Activated CD4-positive, alpha-beta T cell treated with anti-CD3 and anti-CD28 coated beads for 36 hours (primary cell): ENCODE measurements around the gene ADO. TPM values are rescaled to one million over a fixed set of nuclear protein-coding genes. Genes with fewer than 3 reads are reported as not detected.

Experiments used
- ATAC-seq: fragments of 200-7000 bp; cut with Tn5 transposase; one replicate; pipeline ENCODE4 v1.10.0; 2021; ENCODE audit warnings: mild to moderate bottlenecking, moderate library complexity
- CTCF ChIA-PET: fragments of 350-600 bp; sonication (Branson Sonifier 250); formaldehyde crosslinking; loops from one replicate; lab custom pipeline; 2021; ENCODE audit warnings: antibody characterized with exemption; lab: Charles Lee
- POLR2A ChIA-PET: fragments of 350-600 bp; sonication (Branson Sonifier 250); formaldehyde crosslinking; loops from one replicate; lab custom pipeline; 2021; ENCODE audit warnings: antibody characterized with exemption, inconsistent platforms; lab: Charles Lee
- DNase-seq: peaks from one replicate; pipeline ENCODE4 v3.0.0-alpha.2; 2020
- H3K27ac Mint-ChIP-seq: one replicate; pipeline ENCODE4 v1.8.0; 2021; ENCODE audit warnings: mixed read lengths
- H3K27me3 Mint-ChIP-seq: one replicate; pipeline ENCODE4 v1.8.0; 2021; ENCODE audit warnings: mixed read lengths
- H3K36me3 Mint-ChIP-seq: one replicate; pipeline ENCODE4 v1.8.0; 2021; ENCODE audit warnings: low read depth, mixed read lengths
- H3K4me1 Mint-ChIP-seq: one replicate; pipeline ENCODE4 v1.8.0; 2021; ENCODE audit warnings: mixed read lengths
- H3K4me3 Mint-ChIP-seq: one replicate; pipeline ENCODE4 v1.8.0; 2021; ENCODE audit warnings: mild to moderate bottlenecking, moderate library complexity, mixed read lengths
- H3K9me3 Mint-ChIP-seq: one replicate; pipeline ENCODE4 v1.8.0; 2021; ENCODE audit warnings: low read depth, mixed read lengths
- intact Hi-C, 2 experiments: fragments of 100-400 bp; cut with DNase I in 1 of 2; cut with micrococcal nuclease in 1 of 2; formaldehyde crosslinking; loops; one replicate each; pipeline versions ENCODE4 v1.14.2 to v1.15.1; 2022 to 2024; cut with DNase I, micrococcal nuclease
- total RNA-seq, 2 experiments: library from RNA; stranded (reverse); gene quantifications; one replicate each; pipeline ENCODE4 v1.2.3, GENCODE V29; 2021

ADO gene
- 10 to 100 TPM; 21.5 to 23.2 TPM for total RNA-seq

GRCh38 chr10:62804356-62805230, at the start of gene ADO:
TSS of gene ADO (plus strand) at chr10:62804720. CDS start at chr10:62805060, 340 bp downstream.
- DNase-seq (peak; percentile 88), ATAC-seq (peak; percentile 90)
- intact Hi-C loops = loop anchor here (1.0 to 2.0 kb wide), 7 partner anchors 12 to 329 kb away; partner anchors contain the start of genes EGR2 (in 2 of the 2) and NRBF2 (in 2 of the 2)
- peak within 1 kb of the TSS; percentile 99 for H3K27ac Mint-ChIP-seq
- H3K9me3 Mint-ChIP-seq = no peaks in the 10 kb centered on the region
- peaks cover 33% of the 10 kb centered on the region for H3K4me1 Mint-ChIP-seq
- CTCF ChIA-PET = interaction anchor here (0.8 to 2.0 kb wide), 5 partner anchors 15 to 353 kb away, joined by 3 to 7 read pairs (median 3); no protein-coding TSS in a partner anchor
- peaks cover 33% of the 10 kb centered on the region for H3K36me3 Mint-ChIP-seq
- peak within 1 kb of the TSS; percentile 83 for H3K4me3 Mint-ChIP-seq
- H3K27me3 Mint-ChIP-seq = no peaks in the 10 kb centered on the region
- POLR2A ChIA-PET = interaction anchor here (1.3 to 1.7 kb wide), 2 partner anchors 12 to 167 kb away, joined by 3 to 12 read pairs; partner anchors contain the start of gene EGR2

- POLR2A ChIA-PET = no interaction called here
- ATAC-seq = no peak
- CTCF ChIA-PET = interaction anchor here (0.8 kb wide), 1 partner anchor 47 kb away, joined by 3 read pairs; no protein-coding TSS in a partner anchor
These were observed 49.6 kb upstream of the ADO start for GRCh38 chr10:62754963-62755362.

GRCh38 chr10:62755662-62756653, 48.6 kb upstream of the ADO start:
- H3K9me3 Mint-ChIP-seq = no peaks in the 10 kb centered on the region
- intact Hi-C loops = no loop called here
- POLR2A ChIA-PET = no interaction called here
- H3K4me1 Mint-ChIP-seq = peaks cover 21% of the 10 kb centered on the region
- H3K27ac Mint-ChIP-seq = no peak overlapping the region
- H3K27me3 Mint-ChIP-seq = no peaks in the 10 kb centered on the region
- CTCF ChIA-PET = interaction anchor here (0.6 to 0.8 kb wide), 2 partner anchors 23 to 48 kb away, joined by 3 read pairs; no protein-coding TSS in a partner anchor
- ATAC-seq = peak; percentile 51
- H3K36me3 Mint-ChIP-seq = no peaks in the 10 kb centered on the region
- no peak for DNase-seq
- no peak overlapping the region for H3K4me3 Mint-ChIP-seq

More at GRCh38 chr10:62754963-62755362, 49.6 kb upstream of the ADO start:
- intact Hi-C loops = no loop called here
- Mint-ChIP-seq H3K4me1 (peaks cover 25% of the 10 kb centered on the region), H3K27me3 (no peaks in the 10 kb centered on the region), H3K9me3 (no peaks in the 10 kb centered on the region), H3K36me3 (no peaks in the 10 kb centered on the region), H3K27ac (no peak overlapping the region), H3K4me3 (no peak overlapping the region)
- DNase-seq = no peak

- ChIA-PET CTCF (interaction anchor here (0.6 to 3.4 kb wide), 4 partner anchors 10 to 57 kb away, joined by 3 to 10 read pairs (median 4); no protein-coding TSS in a partner anchor), POLR2A (no interaction called here)
- H3K36me3 Mint-ChIP-seq = no peaks in the 10 kb centered on the region
- ATAC-seq (no peak), DNase-seq (no peak)
- H3K27me3 Mint-ChIP-seq = no peaks in the 10 kb centered on the region
- no peaks in the 10 kb centered on the region for H3K9me3 Mint-ChIP-seq
- H3K27ac Mint-ChIP-seq = no peak overlapping the region
- peaks cover 27% of the 10 kb centered on the region for H3K4me1 Mint-ChIP-seq
- intact Hi-C loops = no loop called here
- H3K4me3 Mint-ChIP-seq = no peak overlapping the region
These were observed 44.8 kb upstream of the ADO start for GRCh38 chr10:62759599-62760175.

GRCh38 chr10:62760401-62760800, 44.1 kb upstream of the ADO start:
- ChIA-PET CTCF (interaction anchor here (0.6 to 3.4 kb wide), 10 partner anchors 8 to 152 kb away, joined by 3 to 10 read pairs (median 4); no protein-coding TSS in a partner anchor), POLR2A (interaction anchor here (0.7 kb wide), 1 partner anchor 11 kb away, joined by 5 read pairs; no protein-coding TSS in a partner anchor)
- peaks cover 19% of the 10 kb centered on the region for H3K4me1 Mint-ChIP-seq
- no peak overlapping the region for H3K4me3 Mint-ChIP-seq
- no peaks in the 10 kb centered on the region for H3K36me3 Mint-ChIP-seq
- no peak overlapping the region for H3K27ac Mint-ChIP-seq
- intact Hi-C loops = no loop called here
- no peaks in the 10 kb centered on the region for H3K27me3 Mint-ChIP-seq
- H3K9me3 Mint-ChIP-seq = no peaks in the 10 kb centered on the region
- ATAC-seq (no peak), DNase-seq (no peak)

- ChIA-PET CTCF (interaction anchor here (0.6 to 3.4 kb wide), 9 partner anchors 9 to 331 kb away, joined by 3 to 10 read pairs (median 4); no protein-coding TSS in a partner anchor), POLR2A (interaction anchor here (0.7 kb wide), 2 partner anchors 12 to 75 kb away, joined by 3 to 5 read pairs; no protein-coding TSS in a partner anchor)
- Mint-ChIP-seq H3K4me3 (no peak overlapping the region), H3K9me3 (no peaks in the 10 kb centered on the region), H3K27ac (no peak overlapping the region), H3K27me3 (no peaks in the 10 kb centered on the region), H3K4me1 (peaks cover 14% of the 10 kb centered on the region), H3K36me3 (no peaks in the 10 kb centered on the region)
- DNase-seq (peak; percentile 29), ATAC-seq (peak; percentile 69)
- intact Hi-C loops = no loop called here
These were observed 43.4 kb upstream of the ADO start for GRCh38 chr10:62761115-62761514.

GRCh38 chr10:62763155-62763554, 41.4 kb upstream of the ADO start:
- no peak overlapping the region for H3K4me3 Mint-ChIP-seq
- CTCF ChIA-PET = interaction anchor here (0.9 to 1.4 kb wide), 2 partner anchors 10 to 23 kb away, joined by 4 to 5 read pairs; no protein-coding TSS in a partner anchor
- POLR2A ChIA-PET = no interaction called here

GRCh38 chr10:62764011-62764410, 40.5 kb upstream of the ADO start:
- intact Hi-C loops = no loop called here
- H3K27ac Mint-ChIP-seq = no peak overlapping the region
- peaks cover 9% of the 10 kb centered on the region for H3K4me1 Mint-ChIP-seq
- H3K4me3 Mint-ChIP-seq = no peak overlapping the region
- no peaks in the 10 kb centered on the region for H3K27me3 Mint-ChIP-seq
- no peaks in the 10 kb centered on the region for H3K36me3 Mint-ChIP-seq
- ATAC-seq = no peak
- CTCF ChIA-PET = interaction anchor here (1.4 kb wide), 1 partner anchor 9 kb away, joined by 5 read pairs; no protein-coding TSS in a partner anchor
- no peak for DNase-seq
- no peaks in the 10 kb centered on the region for H3K9me3 Mint-ChIP-seq
- POLR2A ChIA-PET = interaction anchor here (0.6 kb wide), 1 partner anchor 583 kb away, joined by 4 read pairs; no protein-coding TSS in a partner anchor

More at GRCh38 chr10:62763155-62763554, 41.4 kb upstream of the ADO start:
- ATAC-seq (no peak), DNase-seq (no peak)
- Mint-ChIP-seq H3K27ac (no peak overlapping the region), H3K36me3 (no peaks in the 10 kb centered on the region), H3K4me1 (peaks cover 9% of the 10 kb centered on the region), H3K9me3 (no peaks in the 10 kb centered on the region), H3K27me3 (no peaks in the 10 kb centered on the region)
- intact Hi-C loops = no loop called here

- no peak overlapping the region for H3K4me3 Mint-ChIP-seq
- H3K9me3 Mint-ChIP-seq = no peaks in the 10 kb centered on the region
- DNase-seq (no peak), ATAC-seq (no peak)
- intact Hi-C loops = no loop called here
- POLR2A ChIA-PET = no interaction called here
- peaks cover 19% of the 10 kb centered on the region for H3K4me1 Mint-ChIP-seq
- H3K27ac Mint-ChIP-seq = no peak overlapping the region
- CTCF ChIA-PET = interaction anchor here (0.8 kb wide), 1 partner anchor 13 kb away, joined by 3 read pairs; no protein-coding TSS in a partner anchor
- H3K36me3 Mint-ChIP-seq = no peaks in the 10 kb centered on the region
- H3K27me3 Mint-ChIP-seq = no peaks in the 10 kb centered on the region
These were observed 38.8 kb upstream of the ADO start for GRCh38 chr10:62765726-62766125.

- no peak for ATAC-seq
- no peaks in the 10 kb centered on the region for H3K27me3 Mint-ChIP-seq
- H3K4me1 Mint-ChIP-seq = peaks cover 15% of the 10 kb centered on the region
- no peak overlapping the region for H3K4me3 Mint-ChIP-seq
- POLR2A ChIA-PET = no interaction called here
- H3K36me3 Mint-ChIP-seq = no peaks in the 10 kb centered on the region
- no peaks in the 10 kb centered on the region for H3K9me3 Mint-ChIP-seq
- H3K27ac Mint-ChIP-seq = no peak overlapping the region
- DNase-seq = no peak
- intact Hi-C loops = no loop called here
- CTCF ChIA-PET = interaction anchor here (0.6 to 0.8 kb wide), 2 partner anchors 13 to 32 kb away, joined by 3 read pairs; no protein-coding TSS in a partner anchor
These were observed 38.1 kb upstream of the ADO start for GRCh38 chr10:62766386-62766785.
